A549 (cell line): ENCODE results near the gene ERICH6B.

ENCODE experiments used
- E2F6 ChIP-seq: IDR thresholded peaks from 2 replicates; pipeline ENCODE4 v1.6.1; 2012; ENCODE audit warnings: low read depth, borderline replicate concordance
- ESRRA ChIP-seq: fragments of 150-350 bp; IDR thresholded peaks from 2 replicates; pipeline ENCODE4 v1.6.1; 2014; ENCODE audit warnings: mild to moderate bottlenecking, low read length, borderline replicate concordance
- KDM1A ChIP-seq: fragments of 200-600 bp; sonication (generic); IDR thresholded peaks from 2 replicates; pipeline ENCODE4 v1.6.1; 2016; ENCODE audit warnings: low read depth, mild to moderate bottlenecking
- PBX3 ChIP-seq: IDR thresholded peaks from 2 replicates; pipeline ENCODE4 v1.6.1; 2012
- POLR2A ChIP-seq: IDR thresholded peaks from 2 replicates; pipeline ENCODE4 v1.6.1; 2012; ENCODE audit warnings: mild to moderate bottlenecking, low read length
- RAD21 ChIP-seq, 2 experiments: fragments of >200 bp in 1 of 2; sonication (Bioruptor Twin) in 1 of 2; formaldehyde crosslinking in 1 of 2; IDR thresholded peaks in 1 of 2; conservative IDR thresholded peaks in 1 of 2; 2 replicates in 1 of 2; 3 replicates in 1 of 2; pipeline ENCODE4 v1.6.1; 2012 to 2018; ENCODE audit warnings: inconsistent platforms in 1 of 2
- RCOR1 ChIP-seq: fragments of 150-350 bp; IDR thresholded peaks from 2 replicates; pipeline ENCODE4 v1.6.1; 2014; ENCODE audit warnings: antibody characterized with exemption, low read length, low read depth
- RFX5 ChIP-seq: fragments of 450-650 bp; IDR thresholded peaks from 2 replicates; pipeline ENCODE4 v1.7.1; 2014; ENCODE audit warnings: antibody characterized with exemption, mild to moderate bottlenecking, moderate library complexity
- SMC3 ChIP-seq: fragments of >200 bp; sonication (Bioruptor Twin); formaldehyde crosslinking; IDR thresholded peaks from 3 replicates; pipeline ENCODE4 v1.6.1; 2018; ENCODE audit warnings: inconsistent platforms
- USF2 ChIP-seq: fragments of 450-650 bp; IDR thresholded peaks from 2 replicates; pipeline ENCODE4 v1.6.1; 2014; ENCODE audit warnings: antibody characterized with exemption
- TF ChIP-seq, protein P1 (sequence below): fragments of >200 bp; sonication (Bioruptor Twin); formaldehyde crosslinking; IDR thresholded peaks from 3 replicates; pipeline ENCODE4 v1.5.1; 2016
- TF ChIP-seq, protein P2 (sequence below): fragments of 200-600 bp; sonication (generic); IDR thresholded peaks from 2 replicates; pipeline ENCODE4 v1.6.1; 2016; ENCODE audit warnings: antibody characterized with exemption, mild to moderate bottlenecking, moderate library complexity

DNA sequence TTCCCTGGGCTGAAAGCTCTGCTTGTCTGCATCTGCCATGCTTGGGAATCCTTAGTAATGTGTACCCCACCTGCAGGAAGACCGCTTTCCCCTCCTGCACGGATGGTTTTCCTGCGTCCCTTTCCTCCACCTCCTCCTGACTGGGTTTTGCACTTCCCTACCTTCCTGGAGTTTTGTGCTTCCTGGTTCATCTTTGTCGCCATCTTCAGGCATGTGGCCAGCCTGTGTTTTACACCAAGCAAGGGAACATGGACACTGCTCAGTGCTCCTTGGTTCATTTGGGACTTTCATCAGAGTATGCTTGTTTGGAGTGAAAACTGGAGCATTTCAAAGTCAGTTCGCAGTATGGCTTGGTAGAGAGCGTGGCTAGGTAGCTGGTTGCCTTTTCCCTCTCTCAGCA lies 30.7 kb downstream of the ERICH6B start:
- TF ChIP-seq, protein P1, sequence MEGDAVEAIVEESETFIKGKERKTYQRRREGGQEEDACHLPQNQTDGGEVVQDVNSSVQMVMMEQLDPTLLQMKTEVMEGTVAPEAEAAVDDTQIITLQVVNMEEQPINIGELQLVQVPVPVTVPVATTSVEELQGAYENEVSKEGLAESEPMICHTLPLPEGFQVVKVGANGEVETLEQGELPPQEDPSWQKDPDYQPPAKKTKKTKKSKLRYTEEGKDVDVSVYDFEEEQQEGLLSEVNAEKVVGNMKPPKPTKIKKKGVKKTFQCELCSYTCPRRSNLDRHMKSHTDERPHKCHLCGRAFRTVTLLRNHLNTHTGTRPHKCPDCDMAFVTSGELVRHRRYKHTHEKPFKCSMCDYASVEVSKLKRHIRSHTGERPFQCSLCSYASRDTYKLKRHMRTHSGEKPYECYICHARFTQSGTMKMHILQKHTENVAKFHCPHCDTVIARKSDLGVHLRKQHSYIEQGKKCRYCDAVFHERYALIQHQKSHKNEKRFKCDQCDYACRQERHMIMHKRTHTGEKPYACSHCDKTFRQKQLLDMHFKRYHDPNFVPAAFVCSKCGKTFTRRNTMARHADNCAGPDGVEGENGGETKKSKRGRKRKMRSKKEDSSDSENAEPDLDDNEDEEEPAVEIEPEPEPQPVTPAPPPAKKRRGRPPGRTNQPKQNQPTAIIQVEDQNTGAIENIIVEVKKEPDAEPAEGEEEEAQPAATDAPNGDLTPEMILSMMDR = no peak; the same call in 2 of the 3 replicates
- TF ChIP-seq RCOR1 (no peak), RAD21 (conservative IDR thresholded peaks at IDR 0.05 in 1 of 2, IDR thresholded peaks at IDR 0.05 in 1 of 2) (0 out of 5 replicates have a peak, but pooled peaks of 1 of the 2 experiments have one; percentile 30), USF2 (no peak), POLR2A (no peak), KDM1A (no peak), SMC3 (no peak), RFX5 (no peak), E2F6 (no peak), ESRRA (no peak), PBX3 (no peak)
- TF ChIP-seq, protein P2, sequence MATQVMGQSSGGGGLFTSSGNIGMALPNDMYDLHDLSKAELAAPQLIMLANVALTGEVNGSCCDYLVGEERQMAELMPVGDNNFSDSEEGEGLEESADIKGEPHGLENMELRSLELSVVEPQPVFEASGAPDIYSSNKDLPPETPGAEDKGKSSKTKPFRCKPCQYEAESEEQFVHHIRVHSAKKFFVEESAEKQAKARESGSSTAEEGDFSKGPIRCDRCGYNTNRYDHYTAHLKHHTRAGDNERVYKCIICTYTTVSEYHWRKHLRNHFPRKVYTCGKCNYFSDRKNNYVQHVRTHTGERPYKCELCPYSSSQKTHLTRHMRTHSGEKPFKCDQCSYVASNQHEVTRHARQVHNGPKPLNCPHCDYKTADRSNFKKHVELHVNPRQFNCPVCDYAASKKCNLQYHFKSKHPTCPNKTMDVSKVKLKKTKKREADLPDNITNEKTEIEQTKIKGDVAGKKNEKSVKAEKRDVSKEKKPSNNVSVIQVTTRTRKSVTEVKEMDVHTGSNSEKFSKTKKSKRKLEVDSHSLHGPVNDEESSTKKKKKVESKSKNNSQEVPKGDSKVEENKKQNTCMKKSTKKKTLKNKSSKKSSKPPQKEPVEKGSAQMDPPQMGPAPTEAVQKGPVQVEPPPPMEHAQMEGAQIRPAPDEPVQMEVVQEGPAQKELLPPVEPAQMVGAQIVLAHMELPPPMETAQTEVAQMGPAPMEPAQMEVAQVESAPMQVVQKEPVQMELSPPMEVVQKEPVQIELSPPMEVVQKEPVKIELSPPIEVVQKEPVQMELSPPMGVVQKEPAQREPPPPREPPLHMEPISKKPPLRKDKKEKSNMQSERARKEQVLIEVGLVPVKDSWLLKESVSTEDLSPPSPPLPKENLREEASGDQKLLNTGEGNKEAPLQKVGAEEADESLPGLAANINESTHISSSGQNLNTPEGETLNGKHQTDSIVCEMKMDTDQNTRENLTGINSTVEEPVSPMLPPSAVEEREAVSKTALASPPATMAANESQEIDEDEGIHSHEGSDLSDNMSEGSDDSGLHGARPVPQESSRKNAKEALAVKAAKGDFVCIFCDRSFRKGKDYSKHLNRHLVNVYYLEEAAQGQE = no peak
